Astrocyte (in vitro differentiated cells and primary cell): ENCODE results near the gene PFKFB1.

Experiments
- EZH2 ChIP-seq: IDR thresholded peaks from 2 replicates; pipeline ENCODE4 v1.6.1; 2012; ENCODE audit warnings: mild to moderate bottlenecking, low read length, inconsistent platforms; ENCODE audit not compliant: insufficient read depth
- TF ChIP-seq, protein P1 (sequence below): IDR thresholded peaks from 2 replicates; pipeline ENCODE4 v1.5.1; 2011; ENCODE audit warnings: low read depth, mild to moderate bottlenecking, inconsistent platforms, low read length, moderate library complexity; ENCODE audit not compliant: insufficient read depth

DNA sequence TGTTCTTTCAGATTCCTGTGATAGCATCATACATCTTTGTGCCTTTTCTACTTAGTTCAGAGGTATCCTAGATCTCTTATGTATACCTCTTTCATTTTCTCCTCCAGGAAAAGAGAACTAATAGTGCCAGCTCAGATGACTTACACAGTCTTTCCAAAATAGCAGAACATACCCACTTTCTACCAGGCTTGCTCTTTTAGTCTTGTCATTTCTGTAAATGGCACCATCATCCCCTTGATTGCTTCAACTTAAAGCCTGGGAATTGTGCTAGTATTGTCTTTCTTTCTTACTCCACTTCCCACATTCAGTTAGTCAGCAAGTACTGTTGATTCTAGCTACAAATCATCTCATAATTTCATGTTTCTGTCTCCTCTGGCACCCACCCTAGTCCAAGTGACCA is 11.3 kb upstream of the PFKFB1 start:
- no peak for TF ChIP-seq EZH2
- TF ChIP-seq, protein P1, sequence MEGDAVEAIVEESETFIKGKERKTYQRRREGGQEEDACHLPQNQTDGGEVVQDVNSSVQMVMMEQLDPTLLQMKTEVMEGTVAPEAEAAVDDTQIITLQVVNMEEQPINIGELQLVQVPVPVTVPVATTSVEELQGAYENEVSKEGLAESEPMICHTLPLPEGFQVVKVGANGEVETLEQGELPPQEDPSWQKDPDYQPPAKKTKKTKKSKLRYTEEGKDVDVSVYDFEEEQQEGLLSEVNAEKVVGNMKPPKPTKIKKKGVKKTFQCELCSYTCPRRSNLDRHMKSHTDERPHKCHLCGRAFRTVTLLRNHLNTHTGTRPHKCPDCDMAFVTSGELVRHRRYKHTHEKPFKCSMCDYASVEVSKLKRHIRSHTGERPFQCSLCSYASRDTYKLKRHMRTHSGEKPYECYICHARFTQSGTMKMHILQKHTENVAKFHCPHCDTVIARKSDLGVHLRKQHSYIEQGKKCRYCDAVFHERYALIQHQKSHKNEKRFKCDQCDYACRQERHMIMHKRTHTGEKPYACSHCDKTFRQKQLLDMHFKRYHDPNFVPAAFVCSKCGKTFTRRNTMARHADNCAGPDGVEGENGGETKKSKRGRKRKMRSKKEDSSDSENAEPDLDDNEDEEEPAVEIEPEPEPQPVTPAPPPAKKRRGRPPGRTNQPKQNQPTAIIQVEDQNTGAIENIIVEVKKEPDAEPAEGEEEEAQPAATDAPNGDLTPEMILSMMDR, result no peak
